OCI-LY7 (cell line): ENCODE results near the gene CBFA2T3.

Experiments used
- CTCF ChIP-seq: fragments of 200-600 bp; sonication (generic); conservative IDR thresholded peaks from 2 replicates; pipeline ENCODE4 v1.5.1; 2014; ENCODE audit warnings: mild to moderate bottlenecking, antibody characterized with exemption, low read length, moderate library complexity, mixed read lengths
- EZH2phosphoT487 ChIP-seq: fragments of 200-600 bp; sonication (generic); IDR thresholded peaks from 2 replicates; pipeline ENCODE4 v1.6.1; 2018; ENCODE audit warnings: low read depth, borderline replicate concordance, mild to moderate bottlenecking, mixed run types, antibody characterized with exemption, low read length, moderate library complexity, mixed read lengths

GRCh38 chr16:88979353-88980015, 2.5 kb upstream of the CBFA2T3 start:
- TF ChIP-seq CTCF (no peak), EZH2phosphoT487 (no peak)
